ENCODE results near the gene KIAA1217. TPM values are rescaled to one million over a fixed set of nuclear protein-coding genes. Genes with fewer than 3 reads are reported as not detected.

Gene KIAA1217
- total and polyA plus RNA-seq, 2 of the 4 experiments (the other 2 are of a cell fraction), result 3.4 to 4.4 TPM

- peaks cover 13% of the 10 kb centered on the region for H3K4me1 ChIP-seq (ENCODE audit: control insufficient read depth, insufficient read depth, low read length)
- no peaks in the 10 kb centered on the region for H4K20me1 ChIP-seq (ENCODE audit: insufficient read depth, low read length)
- no peak overlapping the region for H3K14ac ChIP-seq (replicated peaks; ENCODE audit: low read depth, low read length)
- no peak overlapping the region for H4K5ac ChIP-seq (ENCODE audit: low read depth, low read length)
- ATAC-seq (ENCODE audit: low read depth) (no peak), DNase-seq (no peak)
- no peak overlapping the region for H3K56ac ChIP-seq (ENCODE audit: extremely low read depth, insufficient read depth, low read length)
- intact Hi-C loops (cut with micrococcal nuclease), result no loop called here
- H3K23ac ChIP-seq (ENCODE audit: low read depth, low read length), result no peak overlapping the region
- H2AK5ac ChIP-seq (ENCODE audit: low read depth, low read length), result no peak overlapping the region
- H3K79me1 ChIP-seq (ENCODE audit: low read depth in 1 of 2, low read length in 2 of 2), result no peaks in the 10 kb centered on the region
- in situ Hi-C loops (cut with MboI; ENCODE audit: low sequenced_read_pairs), result no loop called here
- no peak overlapping the region; the same call in 1 of the 2 replicates for H3K18ac ChIP-seq (ENCODE audit: low read depth, low read length)
- ChIA-PET POLR2A (ENCODE audit: unreplicated experiment) (no interaction called here), CTCF (interaction anchor here (1.0 kb wide), 1 partner anchor 13 kb away, joined by 3 read pairs; no protein-coding TSS in a partner anchor)
- H3K36me3 ChIP-seq (ENCODE audit: control insufficient read depth, insufficient read depth, low read length), result no peaks in the 10 kb centered on the region
- H2AK9ac ChIP-seq (replicated peaks; ENCODE audit: low read depth, low read length, poor library complexity), result no peak overlapping the region
- H3K27me3 ChIP-seq (ENCODE audit: control insufficient read depth, insufficient read depth, low read length), result no peaks in the 10 kb centered on the region
- dilution Hi-C loops (cut with HindIII; ENCODE audit: low sequenced_read_pairs, unreplicated experiment), result no loop called here
- no peak overlapping the region for H3K27ac ChIP-seq (ENCODE audit: insufficient read depth, low read length)
- H3K4ac ChIP-seq (ENCODE audit: low read depth, low read length), result no peak overlapping the region
- no peak overlapping the region for H3K4me2 ChIP-seq (ENCODE audit: low read depth, low read length)
- H3K9me3 ChIP-seq (ENCODE audit: control insufficient read depth, insufficient read depth, low read length), result no peaks in the 10 kb centered on the region
- no TSS peak for BruUV-seq (replicated peaks)
- H3K9ac ChIP-seq (ENCODE audit: low read depth, low read length), result no peak overlapping the region
- H4K91ac ChIP-seq (ENCODE audit: insufficient read depth, low read depth, low read length), result no peak overlapping the region
- H3K9me1 ChIP-seq (ENCODE audit: insufficient read depth, low read length), result peaks cover 6% of the 10 kb centered on the region
- no peak for TF ChIP-seq MAZ (IDR thresholded peaks at IDR 0.05; ENCODE audit: borderline replicate concordance, low read depth, low read length)
- no peak for TF ChIP-seq POLR2A (IDR thresholded peaks at IDR 0.05; ENCODE audit: low read depth, low read length)
- TF ChIP-seq USF2 (IDR thresholded peaks at IDR 0.05; ENCODE audit: low read depth, low read length), result no peak
- no peak for TF ChIP-seq FOS (IDR thresholded peaks at IDR 0.05; ENCODE audit: low read depth, low read length)
- TF ChIP-seq CEBPB (IDR thresholded peaks at IDR 0.05; ENCODE audit: low read depth, low read length), result no peak
- TF ChIP-seq NFE2L2 (IDR thresholded peaks at IDR 0.05; ENCODE audit: low read depth, low read length), result no peak
- TF ChIP-seq SMC3 (IDR thresholded peaks at IDR 0.05; ENCODE audit: low read depth, low read length), result no peak
- no peak for TF ChIP-seq RCOR1 (IDR thresholded peaks at IDR 0.05; ENCODE audit: insufficient replicate concordance, low read length)
- no peak for TF ChIP-seq BHLHE40 (IDR thresholded peaks at IDR 0.05; ENCODE audit: low read depth, low read length)
- TF ChIP-seq RFX5 (IDR thresholded peaks at IDR 0.05; ENCODE audit: low read depth, low read length), result no peak
- TF ChIP-seq MAFK (IDR thresholded peaks at IDR 0.05; ENCODE audit: low read depth, low read length), result no peak
- TF ChIP-seq MXI1 (IDR thresholded peaks at IDR 0.05; ENCODE audit: borderline replicate concordance, low read depth, low read length), result no peak
- TF ChIP-seq RAD21 (IDR thresholded peaks at IDR 0.05; ENCODE audit: low read length), result no peak
- TF ChIP-seq CTCF (conservative IDR thresholded peaks at IDR 0.05; ENCODE audit: low read depth, low read length), result no peak
- no peak for TF ChIP-seq CHD1 (IDR thresholded peaks at IDR 0.05; ENCODE audit: low read depth, low read length)
- TF ChIP-seq, protein P1, sequence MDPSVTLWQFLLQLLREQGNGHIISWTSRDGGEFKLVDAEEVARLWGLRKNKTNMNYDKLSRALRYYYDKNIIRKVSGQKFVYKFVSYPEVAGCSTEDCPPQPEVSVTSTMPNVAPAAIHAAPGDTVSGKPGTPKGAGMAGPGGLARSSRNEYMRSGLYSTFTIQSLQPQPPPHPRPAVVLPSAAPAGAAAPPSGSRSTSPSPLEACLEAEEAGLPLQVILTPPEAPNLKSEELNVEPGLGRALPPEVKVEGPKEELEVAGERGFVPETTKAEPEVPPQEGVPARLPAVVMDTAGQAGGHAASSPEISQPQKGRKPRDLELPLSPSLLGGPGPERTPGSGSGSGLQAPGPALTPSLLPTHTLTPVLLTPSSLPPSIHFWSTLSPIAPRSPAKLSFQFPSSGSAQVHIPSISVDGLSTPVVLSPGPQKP (IDR thresholded peaks at IDR 0.05; ENCODE audit: borderline replicate concordance, low read depth, low read length), result no peak
- H3K4me3 ChIP-seq (ENCODE audit: insufficient read depth, low read depth, low read length), result no peak overlapping the region
- no peak overlapping the region for H2BK5ac ChIP-seq (ENCODE audit: low read depth, low read length, poor library complexity, severe bottlenecking)
- no CpG with 5 or more reads among the region's 4 CpGs for WGBS, 2 experiments (ENCODE audit: extremely low coverage in 2 of 2, insufficient read length in 1 of 2)
- H2BK20ac ChIP-seq (ENCODE audit: low read depth, low read length), result no peak overlapping the region
- H2BK15ac ChIP-seq (ENCODE audit: low read depth, low read length), result no peak overlapping the region
- H2AFZ ChIP-seq (replicated peaks; ENCODE audit: low read length, poor library complexity), result no peak overlapping the region
- no peak overlapping the region for H2BK120ac ChIP-seq (ENCODE audit: low read depth, low read length)
- H4K8ac ChIP-seq (ENCODE audit: low read depth in 2 of 2, low read length in 2 of 2), result no peak overlapping the region
Observed at GRCh38 chr10:24453973-24454372, 245.0 kb downstream of the KIAA1217 start.
